H9 (cell line): Measurements from ENCODE around the gene MACIR. TPM values are rescaled to one million over a fixed set of nuclear protein-coding genes. Genes with fewer than 3 reads are reported as not detected.

Experiments
- DNase-seq: peaks from one replicate; pipeline ENCODE4 v3.0.0-alpha.2; 2017
- H2AFZ ChIP-seq: one replicate; pipeline ENCODE4 v1.6.1; 2013; ENCODE audit warnings: mild to moderate bottlenecking, low read length, control low read depth, moderate library complexity
- H2AK5ac ChIP-seq: 2 replicates; pipeline ENCODE4 v1.6.1; 2013; ENCODE audit warnings: low read length, control low read depth, mixed read lengths; ENCODE audit not compliant: insufficient read length
- H2BK120ac ChIP-seq: one replicate; pipeline ENCODE4 v1.6.1; 2013; ENCODE audit warnings: low read depth, mild to moderate bottlenecking, low read length, control low read depth, inconsistent platforms; ENCODE audit not compliant: poor library complexity, severe bottlenecking
- H2BK12ac ChIP-seq: 2 replicates; pipeline ENCODE4 v1.6.1; 2013; ENCODE audit warnings: low read length, control low read depth, mixed read lengths, low read depth; ENCODE audit not compliant: insufficient read length
- H2BK15ac ChIP-seq: 2 replicates; pipeline ENCODE4 v1.6.1; 2013; ENCODE audit warnings: low read depth, low read length, control low read depth
- H2BK20ac ChIP-seq: one replicate; pipeline ENCODE4 v1.6.1; 2013; ENCODE audit warnings: low read depth, mild to moderate bottlenecking, low read length, control low read depth, inconsistent platforms; ENCODE audit not compliant: poor library complexity, severe bottlenecking
- H2BK5ac ChIP-seq: 2 replicates; pipeline ENCODE4 v1.6.1; 2013; ENCODE audit warnings: low read length, control low read depth, mixed read lengths; ENCODE audit not compliant: insufficient read length
- H3K14ac ChIP-seq: 2 replicates; pipeline ENCODE4 v1.6.1; 2013; ENCODE audit warnings: low read length, control low read depth; ENCODE audit not compliant: insufficient read depth
- H3K18ac ChIP-seq: 2 replicates; pipeline ENCODE4 v1.6.1; 2013; ENCODE audit warnings: low read depth, mild to moderate bottlenecking, mixed read lengths, low read length, control low read depth; ENCODE audit not compliant: insufficient read length
- H3K23ac ChIP-seq: 2 replicates; pipeline ENCODE4 v1.6.1; 2013; ENCODE audit warnings: low read length, control low read depth, mixed read lengths, low read depth; ENCODE audit not compliant: insufficient read length
- H3K23me2 ChIP-seq: 2 replicates; pipeline ENCODE4 v1.6.1; 2013; ENCODE audit warnings: low read depth, mild to moderate bottlenecking, mixed read lengths, low read length, control low read depth; ENCODE audit not compliant: insufficient read length, poor library complexity, severe bottlenecking
- H3K27ac ChIP-seq: 2 replicates; pipeline ENCODE4 v1.5.1; 2013; ENCODE audit warnings: low read length, control low read depth, mixed read lengths, low read depth; ENCODE audit not compliant: insufficient read length
- H3K27me3 ChIP-seq: 2 replicates; pipeline ENCODE4 v1.6.1; 2013; ENCODE audit warnings: low read length, control low read depth, inconsistent platforms; ENCODE audit not compliant: insufficient read depth
- H3K4ac ChIP-seq: 2 replicates; pipeline ENCODE4 v1.6.1; 2013; ENCODE audit warnings: low read depth, mild to moderate bottlenecking, control low read depth, inconsistent platforms, low read length, moderate library complexity
- H3K4me1 ChIP-seq: 2 replicates; pipeline ENCODE4 v1.6.1; 2013; ENCODE audit warnings: low read length, control low read depth, inconsistent platforms; ENCODE audit not compliant: insufficient read depth
- H3K4me2 ChIP-seq: 2 replicates; pipeline ENCODE4 v1.6.1; 2013; ENCODE audit warnings: low read length, control low read depth, mixed read lengths; ENCODE audit not compliant: insufficient read length, insufficient read depth
- H3K56ac ChIP-seq: 2 replicates; pipeline ENCODE4 v1.6.1; 2013; ENCODE audit warnings: low read depth, mild to moderate bottlenecking, mixed read lengths, low read length, control low read depth; ENCODE audit not compliant: insufficient read length
- H3K79me1 ChIP-seq: 2 replicates; pipeline ENCODE4 v1.6.1; 2013; ENCODE audit warnings: low read depth, mild to moderate bottlenecking, moderate library complexity, low read length, control low read depth, inconsistent platforms; ENCODE audit not compliant: insufficient read depth, poor library complexity, severe bottlenecking
- H3K79me2 ChIP-seq: 2 replicates; pipeline ENCODE4 v1.6.1; 2013; ENCODE audit warnings: low read length, control low read depth, inconsistent platforms; ENCODE audit not compliant: insufficient read depth
- H3K9ac ChIP-seq: 2 replicates; pipeline ENCODE4 v1.6.1; 2013; ENCODE audit warnings: low read length, control low read depth, mixed read lengths; ENCODE audit not compliant: insufficient read length; ENCODE audit errors: extremely low read depth
- H3K9me3 ChIP-seq: one replicate; pipeline ENCODE4 v1.6.1; 2013; ENCODE audit warnings: low read depth, low read length, inconsistent platforms; ENCODE audit not compliant: control insufficient read depth
- H3T11ph ChIP-seq: one replicate; pipeline ENCODE4 v1.6.1; 2013; ENCODE audit warnings: mild to moderate bottlenecking, low read length, control low read depth, inconsistent platforms
- H4K20me1 ChIP-seq: one replicate; pipeline ENCODE4 v1.6.1; 2013; ENCODE audit not compliant: control insufficient read depth, insufficient read length, insufficient read depth
- H4K5ac ChIP-seq: 2 replicates; pipeline ENCODE4 v1.6.1; 2013; ENCODE audit warnings: low read depth, mild to moderate bottlenecking, mixed read lengths, low read length, control low read depth; ENCODE audit not compliant: insufficient read length
- H4K8ac ChIP-seq: replicated peaks from 2 replicates; pipeline ENCODE4 v1.6.1; 2013; ENCODE audit warnings: low read length, control low read depth, mixed read lengths, low read depth; ENCODE audit not compliant: insufficient read length
- H4K91ac ChIP-seq: 2 replicates; pipeline ENCODE4 v1.6.1; 2013; ENCODE audit warnings: low read depth, mild to moderate bottlenecking, moderate library complexity, mixed read lengths, low read length, control low read depth; ENCODE audit not compliant: insufficient read length
- H3K27ac Mint-ChIP-seq, 3 experiments: 2 replicates in 2 of 3; 3 replicates in 1 of 3; pipeline ENCODE4 v1.8.0; 2020 to 2021; ENCODE audit warnings: mixed read lengths in 3 of 3, mild to moderate bottlenecking in 1 of 3, moderate library complexity in 1 of 3
- H3K27me3 Mint-ChIP-seq: 2 replicates; pipeline ENCODE4 v1.8.0; 2021; ENCODE audit warnings: low read depth, mild to moderate bottlenecking, moderate library complexity, mixed read lengths
- H3K36me3 Mint-ChIP-seq, 3 experiments: 2 replicates in 2 of 3; 3 replicates in 1 of 3; pipeline ENCODE4 v1.8.0; 2020 to 2021; ENCODE audit warnings: low read depth in 3 of 3, mixed read lengths in 3 of 3; ENCODE audit not compliant: insufficient read depth in 1 of 3
- H3K4me1 Mint-ChIP-seq, 2 experiments: 2 replicates each; pipeline ENCODE4 v1.8.0; 2020; ENCODE audit warnings: mixed read lengths in 2 of 2
- H3K4me3 Mint-ChIP-seq, 2 experiments: 2 replicates in 1 of 2; 3 replicates in 1 of 2; pipeline ENCODE4 v1.8.0; 2020 to 2021; ENCODE audit warnings: mild to moderate bottlenecking in 2 of 2, mixed read lengths in 2 of 2, moderate library complexity in 1 of 2
- H3K9me3 Mint-ChIP-seq, 2 experiments: 2 replicates in 1 of 2; 3 replicates in 1 of 2; pipeline ENCODE4 v1.8.0; 2020; ENCODE audit warnings: mild to moderate bottlenecking in 2 of 2, mixed read lengths in 2 of 2, moderate library complexity in 1 of 2
- WGBS: extraction: QIAGEN DNeasy Blood & Tissue Kit; methylation state at CpG from one replicate; pipeline ENCODE4 v1.1.7; 2013; ENCODE audit warnings: missing lambda C conversion rate, low lambda C conversion rate, mixed read lengths; ENCODE audit not compliant: insufficient read length; ENCODE audit errors: extremely low coverage; 5-methylcytosine and 5-hydroxymethylcytosine counted together
- total RNA-seq: library from RNA; stranded (reverse); gene quantifications from 2 replicates; pipeline ENCODE4 v1.2.1, GENCODE V29; 2021
- TF ChIP-seq, protein P1 (sequence below): fragments of 200-600 bp; sonication (generic); conservative IDR thresholded peaks from 3 replicates; pipeline ENCODE4 v1.8.0; 2021; ENCODE audit warnings: antibody characterized with exemption, mild to moderate bottlenecking

Gene MACIR
- total RNA-seq, 1 experiment from 2014 or later, result 11.7 TPM

DNA sequence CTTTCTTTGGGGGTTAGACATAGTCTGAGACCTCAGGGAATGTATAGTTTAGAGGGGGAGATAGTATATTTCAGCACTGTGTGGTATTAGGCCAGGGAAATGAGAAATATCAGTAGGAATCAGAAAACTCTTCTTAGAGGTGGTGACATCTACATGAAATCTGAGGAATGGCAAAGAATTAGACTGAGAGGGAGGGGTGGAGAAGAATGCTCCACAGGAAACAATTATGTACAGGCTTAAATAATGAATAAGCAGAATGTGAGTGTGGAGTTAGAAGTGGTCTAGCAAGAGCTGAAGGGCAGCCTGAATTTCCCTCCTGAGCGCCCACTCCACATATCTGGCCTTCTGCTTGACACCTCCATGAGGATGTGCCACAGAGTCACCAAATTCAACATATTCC lies 3.6 kb upstream of the MACIR start:
- Histone ChIP-seq H3K4ac (no peak overlapping the region), H4K5ac (no peak overlapping the region), H2AFZ (no peak overlapping the region), H4K20me1 (no peaks in the 10 kb centered on the region), H3K14ac (no peak overlapping the region), H3K4me2 (no peak overlapping the region), H2BK5ac (no peak overlapping the region), H3K23ac (no peak overlapping the region), H3K79me1 (no peaks in the 10 kb centered on the region), H4K8ac (no peak overlapping the region), H2BK120ac (no peak overlapping the region), H3K9ac (no peak overlapping the region), H3K4me1 (no peaks in the 10 kb centered on the region), H2AK5ac (no peak overlapping the region), H2BK20ac (no peak overlapping the region), H3T11ph (no peak overlapping the region), H3K18ac (no peak overlapping the region), H2BK15ac (no peak overlapping the region), H3K56ac (no peak overlapping the region), H3K27me3 (no peaks in the 10 kb centered on the region), H2BK12ac (no peak overlapping the region), H3K23me2 (no peaks in the 10 kb centered on the region), H3K9me3 (no peaks in the 10 kb centered on the region), H3K79me2 (no peaks in the 10 kb centered on the region; the same call in 1 of the 2 replicates), H4K91ac (no peak overlapping the region), H3K27ac (no peak overlapping the region)
- Mint-ChIP-seq H3K4me1 (peaks cover 4 to 5% of the 10 kb centered on the region in 2 experiments), H3K27me3 (no peaks in the 10 kb centered on the region), H3K4me3 (no peak overlapping the region), H3K9me3 (peaks cover 0 to 2% of the 10 kb centered on the region in 2 experiments; a peak in 2 of 5 replicates), H3K27ac (no peak overlapping the region; a peak in 1 of 7 replicates), H3K36me3 (no peaks in the 10 kb centered on the region)
- DNase-seq, result no peak
- WGBS, result no CpG with 5 or more reads among the region's 1 CpG
- TF ChIP-seq, protein P1, sequence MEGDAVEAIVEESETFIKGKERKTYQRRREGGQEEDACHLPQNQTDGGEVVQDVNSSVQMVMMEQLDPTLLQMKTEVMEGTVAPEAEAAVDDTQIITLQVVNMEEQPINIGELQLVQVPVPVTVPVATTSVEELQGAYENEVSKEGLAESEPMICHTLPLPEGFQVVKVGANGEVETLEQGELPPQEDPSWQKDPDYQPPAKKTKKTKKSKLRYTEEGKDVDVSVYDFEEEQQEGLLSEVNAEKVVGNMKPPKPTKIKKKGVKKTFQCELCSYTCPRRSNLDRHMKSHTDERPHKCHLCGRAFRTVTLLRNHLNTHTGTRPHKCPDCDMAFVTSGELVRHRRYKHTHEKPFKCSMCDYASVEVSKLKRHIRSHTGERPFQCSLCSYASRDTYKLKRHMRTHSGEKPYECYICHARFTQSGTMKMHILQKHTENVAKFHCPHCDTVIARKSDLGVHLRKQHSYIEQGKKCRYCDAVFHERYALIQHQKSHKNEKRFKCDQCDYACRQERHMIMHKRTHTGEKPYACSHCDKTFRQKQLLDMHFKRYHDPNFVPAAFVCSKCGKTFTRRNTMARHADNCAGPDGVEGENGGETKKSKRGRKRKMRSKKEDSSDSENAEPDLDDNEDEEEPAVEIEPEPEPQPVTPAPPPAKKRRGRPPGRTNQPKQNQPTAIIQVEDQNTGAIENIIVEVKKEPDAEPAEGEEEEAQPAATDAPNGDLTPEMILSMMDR, result no peak
